Mesothelial cell of epicardium (in vitro differentiated cells): ENCODE data around the gene PIK3CA. TPM values are rescaled to one million over a fixed set of nuclear protein-coding genes. Genes with fewer than 3 reads are reported as not detected.

Experiments
- DNase-seq, 2 experiments: peaks; one replicate each; pipeline ENCODE4 v3.0.0; 2021; ENCODE audit warnings: low spot score in 2 of 2; ENCODE audit not compliant: unreplicated experiment in 2 of 2
- H3K27ac Mint-ChIP-seq: 2 replicates; pipeline ENCODE4 v1.8.0; 2021; ENCODE audit warnings: mixed read lengths
- H3K27me3 Mint-ChIP-seq: 2 replicates; pipeline ENCODE4 v1.8.0; 2021; ENCODE audit warnings: low read depth, mixed read lengths
- H3K36me3 Mint-ChIP-seq: 2 replicates; pipeline ENCODE4 v1.8.0; 2021; ENCODE audit warnings: mixed read lengths
- H3K4me1 Mint-ChIP-seq: 2 replicates; pipeline ENCODE4 v1.8.0; 2021; ENCODE audit warnings: mixed read lengths
- H3K4me3 Mint-ChIP-seq: 2 replicates; pipeline ENCODE4 v1.8.0; 2021; ENCODE audit warnings: mild to moderate bottlenecking, moderate library complexity, mixed read lengths
- H3K9me3 Mint-ChIP-seq: 2 replicates; pipeline ENCODE4 v1.8.0; 2021; ENCODE audit warnings: mixed read lengths
- total RNA-seq: library from RNA; stranded (reverse); gene quantifications from 3 replicates; pipeline ENCODE4 v1.2.1, GENCODE V29; 2021
- TF ChIP-seq, protein P1 (sequence below): fragments of 200-600 bp; sonication (generic); IDR thresholded peaks from one replicate; pipeline ENCODE4 v1.5.0; 2021; ENCODE audit warnings: antibody characterized with exemption; ENCODE audit not compliant: unreplicated experiment

Gene PIK3CA
- total RNA-seq, 1 donor from 2014 or later = 22.4 TPM

GRCh38 chr3:179260949-179261765, 113.0 kb downstream of the PIK3CA start:
- peaks cover 23% of the 10 kb centered on the region for H3K36me3 Mint-ChIP-seq
- H3K4me3 Mint-ChIP-seq = peak overlapping the region; percentile 72
- peak overlapping the region; percentile 61 for H3K27ac Mint-ChIP-seq
- peaks cover 14% of the 10 kb centered on the region for H3K4me1 Mint-ChIP-seq
- TF ChIP-seq, protein P1, sequence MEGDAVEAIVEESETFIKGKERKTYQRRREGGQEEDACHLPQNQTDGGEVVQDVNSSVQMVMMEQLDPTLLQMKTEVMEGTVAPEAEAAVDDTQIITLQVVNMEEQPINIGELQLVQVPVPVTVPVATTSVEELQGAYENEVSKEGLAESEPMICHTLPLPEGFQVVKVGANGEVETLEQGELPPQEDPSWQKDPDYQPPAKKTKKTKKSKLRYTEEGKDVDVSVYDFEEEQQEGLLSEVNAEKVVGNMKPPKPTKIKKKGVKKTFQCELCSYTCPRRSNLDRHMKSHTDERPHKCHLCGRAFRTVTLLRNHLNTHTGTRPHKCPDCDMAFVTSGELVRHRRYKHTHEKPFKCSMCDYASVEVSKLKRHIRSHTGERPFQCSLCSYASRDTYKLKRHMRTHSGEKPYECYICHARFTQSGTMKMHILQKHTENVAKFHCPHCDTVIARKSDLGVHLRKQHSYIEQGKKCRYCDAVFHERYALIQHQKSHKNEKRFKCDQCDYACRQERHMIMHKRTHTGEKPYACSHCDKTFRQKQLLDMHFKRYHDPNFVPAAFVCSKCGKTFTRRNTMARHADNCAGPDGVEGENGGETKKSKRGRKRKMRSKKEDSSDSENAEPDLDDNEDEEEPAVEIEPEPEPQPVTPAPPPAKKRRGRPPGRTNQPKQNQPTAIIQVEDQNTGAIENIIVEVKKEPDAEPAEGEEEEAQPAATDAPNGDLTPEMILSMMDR = no peak
- H3K9me3 Mint-ChIP-seq = peaks cover 32% of the 10 kb centered on the region
- no peaks in the 10 kb centered on the region for H3K27me3 Mint-ChIP-seq
- DNase-seq = peak; percentile 58 to 76

- H3K27ac Mint-ChIP-seq = no peak overlapping the region
- H3K4me1 Mint-ChIP-seq = peaks cover 12% of the 10 kb centered on the region
- DNase-seq = no peak
- H3K4me3 Mint-ChIP-seq = no peak overlapping the region
- H3K36me3 Mint-ChIP-seq = peaks cover 21% of the 10 kb centered on the region
- H3K27me3 Mint-ChIP-seq = no peaks in the 10 kb centered on the region
- H3K9me3 Mint-ChIP-seq = peaks cover 24% of the 10 kb centered on the region
- TF ChIP-seq, protein P1 = no peak
Measured at GRCh38 chr3:179263134-179263533, 115.0 kb downstream of the PIK3CA start.

DNA sequence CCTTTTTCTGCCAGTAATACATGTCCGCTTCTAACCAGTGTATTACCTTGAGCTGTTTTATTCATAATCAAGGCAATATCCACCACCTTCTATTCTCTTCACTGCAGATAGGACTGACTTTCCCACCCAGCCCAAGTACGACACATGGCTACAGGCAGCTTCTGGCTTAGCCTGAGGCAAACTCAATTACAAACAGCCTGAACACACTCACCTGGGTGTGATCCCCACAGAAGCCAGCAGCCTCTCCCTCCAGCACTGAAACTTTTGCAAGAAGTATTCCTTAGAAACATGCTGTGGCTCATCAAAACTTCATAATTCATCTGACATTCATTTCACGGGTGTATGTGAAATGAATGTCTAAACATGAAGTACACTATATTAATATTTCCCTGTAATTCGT, 116.3 kb downstream of the PIK3CA start:
- DNase-seq = no peak
- Mint-ChIP-seq H3K27me3 (no peaks in the 10 kb centered on the region), H3K4me3 (no peak overlapping the region), H3K4me1 (peaks cover 12% of the 10 kb centered on the region), H3K9me3 (peaks cover 14% of the 10 kb centered on the region), H3K36me3 (peaks cover 12% of the 10 kb centered on the region), H3K27ac (no peak overlapping the region)
- TF ChIP-seq, protein P1 = no peak

DNA sequence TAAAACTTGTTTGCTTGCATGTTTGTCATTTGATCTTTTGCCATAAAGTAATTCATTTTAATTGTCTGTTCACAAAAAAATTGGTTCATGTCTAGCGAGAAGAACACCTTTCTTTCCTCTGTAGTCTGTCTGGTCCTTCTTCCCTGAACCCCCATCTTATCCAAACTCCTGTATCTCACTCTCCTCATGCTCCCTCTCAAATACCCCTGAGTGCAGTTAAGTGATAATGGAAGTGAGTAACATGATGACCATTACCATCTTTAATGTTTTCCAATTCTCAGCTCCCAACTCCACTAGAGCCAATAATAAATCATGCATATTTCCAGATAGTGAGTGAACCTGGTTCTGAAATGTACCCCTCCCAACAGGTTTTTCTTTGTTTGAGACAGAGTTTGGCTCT, 116.9 kb downstream of the PIK3CA start:
- H3K4me3 Mint-ChIP-seq = no peak overlapping the region
- no peaks in the 10 kb centered on the region for H3K27me3 Mint-ChIP-seq
- DNase-seq = no peak
- peaks cover 7% of the 10 kb centered on the region for H3K36me3 Mint-ChIP-seq
- TF ChIP-seq, protein P1 = no peak
- peaks cover 12% of the 10 kb centered on the region for H3K4me1 Mint-ChIP-seq
- no peak overlapping the region for H3K27ac Mint-ChIP-seq
- peaks cover 8% of the 10 kb centered on the region for H3K9me3 Mint-ChIP-seq

GRCh38 chr3:179265875-179266274, 117.7 kb downstream of the PIK3CA start:
- Mint-ChIP-seq H3K4me1 (peaks cover 7% of the 10 kb centered on the region), H3K9me3 (peaks cover under 1% of the 10 kb centered on the region), H3K36me3 (peaks cover under 1% of the 10 kb centered on the region), H3K27ac (no peak overlapping the region), H3K27me3 (no peaks in the 10 kb centered on the region), H3K4me3 (no peak overlapping the region)
- TF ChIP-seq, protein P1 = no peak
- no peak for DNase-seq
